HL-60 (cell line): ENCODE data around the gene LTN1.

Experiments used
- DNase-seq, 2 experiments: peaks; one replicate each; pipeline ENCODE4 v3.0.0-alpha.2; 2010 to 2020; ENCODE audit warnings: low read depth in 1 of 2, low spot score in 1 of 2
- H3K27ac ChIP-seq: fragments of 250-450 bp; sonication (Bioruptor Pico); replicated peaks from 2 replicates; pipeline ENCODE4 v1.5.1; 2020; ENCODE audit warnings: mild to moderate bottlenecking, moderate library complexity
- H3K27me3 ChIP-seq: fragments of 250-450 bp; sonication (Bioruptor Pico); 2 replicates; pipeline ENCODE4 v1.5.1; 2021; ENCODE audit warnings: mild to moderate bottlenecking, moderate library complexity; ENCODE audit not compliant: insufficient read depth, poor library complexity, severe bottlenecking
- H3K4me3 ChIP-seq: replicated peaks from 2 replicates; pipeline ENCODE4 v1.5.1; 2011; ENCODE audit warnings: mild to moderate bottlenecking, control low read depth, low read length; ENCODE audit not compliant: insufficient read depth
- GABPA ChIP-seq: IDR thresholded peaks from 2 replicates; pipeline ENCODE4 v1.6.1; 2012; ENCODE audit warnings: low read depth
- POLR2AphosphoS5 ChIP-seq: IDR thresholded peaks from 2 replicates; pipeline ENCODE4 v1.6.1; 2012; ENCODE audit warnings: low read depth
- REST ChIP-seq: IDR thresholded peaks from 2 replicates; pipeline ENCODE4 v1.6.1; 2012; ENCODE audit warnings: low read depth; ENCODE audit not compliant: insufficient replicate concordance
- SPI1 ChIP-seq: IDR thresholded peaks from 2 replicates; pipeline ENCODE4 v1.6.1; 2012; ENCODE audit warnings: low read depth, mild to moderate bottlenecking, borderline replicate concordance
- TF ChIP-seq, protein P1 (sequence below): IDR thresholded peaks from one replicate; pipeline ENCODE4 v1.5.1; 2011; ENCODE audit warnings: low read length, control low read depth, inconsistent platforms; ENCODE audit not compliant: insufficient read depth

The LTN1 gene

DNA sequence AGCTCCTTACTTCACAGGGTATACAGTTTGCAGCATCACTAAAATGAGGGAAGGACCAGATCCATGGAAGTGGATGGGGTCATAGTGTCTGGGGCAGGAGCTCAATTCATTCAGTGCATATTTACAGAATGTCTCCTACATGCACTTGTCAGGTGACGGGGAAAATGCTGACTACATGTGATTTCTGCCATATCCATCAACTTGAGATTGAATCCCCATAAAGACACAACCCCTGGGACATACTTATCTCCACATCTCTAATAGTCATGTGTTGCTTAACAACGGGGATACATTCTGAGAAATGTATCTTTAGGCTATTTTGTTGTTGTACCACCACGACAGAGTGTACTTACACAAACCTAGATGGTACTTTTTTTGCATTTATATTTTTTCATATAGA is 14.5 kb upstream of the LTN1 start:
- DNase-seq = no peak
- TF ChIP-seq GABPA = no peak
- Histone ChIP-seq H3K27ac (no peak overlapping the region), H3K4me3 (no peak overlapping the region), H3K27me3 (no peaks in the 10 kb centered on the region)

- Histone ChIP-seq H3K27me3 (no peaks in the 10 kb centered on the region), H3K27ac (no peak overlapping the region), H3K4me3 (no peak overlapping the region)
- no peak for DNase-seq
- TF ChIP-seq, protein P1, sequence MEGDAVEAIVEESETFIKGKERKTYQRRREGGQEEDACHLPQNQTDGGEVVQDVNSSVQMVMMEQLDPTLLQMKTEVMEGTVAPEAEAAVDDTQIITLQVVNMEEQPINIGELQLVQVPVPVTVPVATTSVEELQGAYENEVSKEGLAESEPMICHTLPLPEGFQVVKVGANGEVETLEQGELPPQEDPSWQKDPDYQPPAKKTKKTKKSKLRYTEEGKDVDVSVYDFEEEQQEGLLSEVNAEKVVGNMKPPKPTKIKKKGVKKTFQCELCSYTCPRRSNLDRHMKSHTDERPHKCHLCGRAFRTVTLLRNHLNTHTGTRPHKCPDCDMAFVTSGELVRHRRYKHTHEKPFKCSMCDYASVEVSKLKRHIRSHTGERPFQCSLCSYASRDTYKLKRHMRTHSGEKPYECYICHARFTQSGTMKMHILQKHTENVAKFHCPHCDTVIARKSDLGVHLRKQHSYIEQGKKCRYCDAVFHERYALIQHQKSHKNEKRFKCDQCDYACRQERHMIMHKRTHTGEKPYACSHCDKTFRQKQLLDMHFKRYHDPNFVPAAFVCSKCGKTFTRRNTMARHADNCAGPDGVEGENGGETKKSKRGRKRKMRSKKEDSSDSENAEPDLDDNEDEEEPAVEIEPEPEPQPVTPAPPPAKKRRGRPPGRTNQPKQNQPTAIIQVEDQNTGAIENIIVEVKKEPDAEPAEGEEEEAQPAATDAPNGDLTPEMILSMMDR = no peak
- TF ChIP-seq POLR2AphosphoS5 (no peak), REST (no peak), SPI1 (no peak), GABPA (no peak)
Observed at GRCh38 chr21:29005696-29006095, 13.0 kb upstream of the LTN1 start.

DNA sequence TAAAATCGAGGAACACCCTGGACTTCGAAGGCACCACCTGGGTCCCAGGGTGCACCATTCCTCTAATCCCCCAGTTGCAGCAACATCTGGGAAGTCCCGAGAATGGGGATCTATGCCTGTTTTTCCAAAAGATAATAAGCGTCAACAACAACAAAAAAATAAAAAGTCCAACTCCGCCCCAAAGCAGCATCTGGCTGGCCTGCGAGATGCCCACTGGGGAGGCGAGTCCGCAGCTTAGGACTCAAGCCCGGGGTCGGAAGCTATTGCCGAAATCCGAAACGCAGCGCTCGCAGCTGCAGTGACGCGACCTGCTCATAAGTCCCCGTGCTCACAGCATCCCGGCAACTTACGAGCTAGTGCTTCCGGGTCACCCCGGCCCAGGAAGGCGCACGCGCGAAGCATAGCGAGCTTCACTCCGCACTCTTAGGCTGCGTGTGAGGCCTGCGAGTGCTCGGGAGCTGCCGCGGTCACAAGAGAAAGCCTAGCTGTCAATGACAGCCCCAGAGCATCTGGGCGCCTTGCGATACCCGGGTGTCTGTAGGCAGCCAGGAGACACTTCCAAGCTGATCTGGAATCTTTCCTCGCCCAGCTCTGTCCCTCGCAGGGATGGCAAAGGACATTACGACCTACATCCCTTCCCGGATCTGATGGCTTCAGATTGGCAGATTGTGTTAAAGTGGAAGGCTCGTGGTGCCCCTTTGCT is 9.9 kb upstream of the LTN1 start:
- TF ChIP-seq GABPA = peak; percentile 86
- TF ChIP-seq SPI1 = no peak
- peak; percentile 98 for TF ChIP-seq POLR2AphosphoS5
- peak; percentile 52 for TF ChIP-seq REST
- TF ChIP-seq, protein P1 = no peak
- peak overlapping the region; percentile 82 for H3K27ac ChIP-seq
- H3K4me3 ChIP-seq = peak overlapping the region; percentile 70
- peak; percentile 95 to 96 for DNase-seq
- no peaks in the 10 kb centered on the region for H3K27me3 ChIP-seq

DNA sequence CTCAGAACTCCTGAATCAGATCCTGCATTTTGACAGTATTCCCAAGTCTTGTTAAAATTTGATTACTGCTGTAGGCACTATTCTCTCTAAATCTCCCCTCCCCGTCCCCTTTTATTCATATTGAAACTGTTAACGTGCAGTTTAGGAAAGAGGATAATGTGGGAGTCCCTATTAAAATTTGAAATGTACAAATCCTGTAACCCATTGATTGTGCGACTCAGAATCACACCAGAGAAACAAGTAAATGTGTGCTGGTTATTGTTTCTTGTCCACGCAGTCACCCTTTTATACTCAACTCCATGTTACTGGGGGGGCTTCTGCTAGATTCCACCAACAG is 584 bp upstream of the LTN1 start:
- H3K27ac ChIP-seq = peak overlapping the region; percentile 68
- DNase-seq = no peak
- H3K27me3 ChIP-seq = no peaks in the 10 kb centered on the region
- TF ChIP-seq GABPA (no peak), REST (no peak), SPI1 (no peak), POLR2AphosphoS5 (no peak)
- TF ChIP-seq, protein P1 = no peak
- peak overlapping the region; percentile 42 for H3K4me3 ChIP-seq
